Measurements from ENCODE around the gene NPAS3.

The NPAS3 gene

GRCh38 chr14:33347796-33348195, 409.1 kb downstream of the NPAS3 start:
- DNase-seq (ENCODE audit: low read depth, low spot score): no peak
- no peak overlapping the region for H3K4me3 ChIP-seq (ENCODE audit: low read length)

GRCh38 chr14:33348510-33348909, 409.8 kb downstream of the NPAS3 start:
- no peak for DNase-seq (ENCODE audit: low read depth, low spot score)
- H3K4me3 ChIP-seq (ENCODE audit: low read length): no peak overlapping the region

- DNase-seq (ENCODE audit: low read depth, low spot score): no peak
- H3K4me3 ChIP-seq (ENCODE audit: low read length): no peak overlapping the region
Observed at GRCh38 chr14:33349871-33350270, 411.2 kb downstream of the NPAS3 start.

- no peak for DNase-seq (ENCODE audit: low read depth, low spot score)
- no peak overlapping the region for H3K4me3 ChIP-seq (ENCODE audit: low read length)
Observed at GRCh38 chr14:33350366-33350990, 411.8 kb downstream of the NPAS3 start.

GRCh38 chr14:33352821-33353220, 414.1 kb downstream of the NPAS3 start:
- H3K4me3 ChIP-seq (ENCODE audit: low read length): no peak overlapping the region
- DNase-seq (ENCODE audit: low read depth, low spot score): no peak

GRCh38 chr14:33356181-33356580, 417.5 kb downstream of the NPAS3 start:
- DNase-seq (ENCODE audit: low read depth, low spot score): no peak
- no peak overlapping the region for H3K4me3 ChIP-seq (ENCODE audit: low read length)

- DNase-seq (ENCODE audit: low read depth, low spot score): no peak
Observed at GRCh38 chr14:33357225-33358010, 418.7 kb downstream of the NPAS3 start.

GRCh38 chr14:33359288-33359881, 420.7 kb downstream of the NPAS3 start:
- DNase-seq (ENCODE audit: low read depth, low spot score): no peak

More at GRCh38 chr14:33357225-33358010, 418.7 kb downstream of the NPAS3 start:
- H3K4me3 ChIP-seq (ENCODE audit: low read length): no peak overlapping the region

GRCh38 chr14:33362934-33363333, 424.3 kb downstream of the NPAS3 start:
- no peak overlapping the region for H3K4me3 ChIP-seq (ENCODE audit: low read length)
- no peak for DNase-seq (ENCODE audit: low read depth, low spot score)

More at GRCh38 chr14:33359288-33359881, 420.7 kb downstream of the NPAS3 start:
- no peak overlapping the region for H3K4me3 ChIP-seq (ENCODE audit: low read length)

- DNase-seq (ENCODE audit: low read depth, low spot score): no peak
- H3K4me3 ChIP-seq (ENCODE audit: low read length): no peak overlapping the region
Observed at GRCh38 chr14:33363682-33364081, 425.0 kb downstream of the NPAS3 start.

GRCh38 chr14:33364466-33364865, 425.8 kb downstream of the NPAS3 start:
- no peak for DNase-seq (ENCODE audit: low read depth, low spot score)
- no peak overlapping the region for H3K4me3 ChIP-seq (ENCODE audit: low read length)

- no peak for DNase-seq (ENCODE audit: low read depth, low spot score)
- no peak overlapping the region for H3K4me3 ChIP-seq (ENCODE audit: low read length)
Observed at GRCh38 chr14:33369041-33369440, 430.4 kb downstream of the NPAS3 start.

GRCh38 chr14:33369972-33370371, 431.3 kb downstream of the NPAS3 start:
- no peak for DNase-seq (ENCODE audit: low read depth, low spot score)
- H3K4me3 ChIP-seq (ENCODE audit: low read length): no peak overlapping the region

GRCh38 chr14:33370426-33370825, 431.7 kb downstream of the NPAS3 start:
- H3K4me3 ChIP-seq (ENCODE audit: low read length): no peak overlapping the region

GRCh38 chr14:33375196-33375595, 436.5 kb downstream of the NPAS3 start:
- no peak overlapping the region for H3K4me3 ChIP-seq (ENCODE audit: low read length)

More at GRCh38 chr14:33370426-33370825, 431.7 kb downstream of the NPAS3 start:
- no peak for DNase-seq (ENCODE audit: low read depth, low spot score)

GRCh38 chr14:33375786-33376185, 437.1 kb downstream of the NPAS3 start:
- no peak for DNase-seq (ENCODE audit: low read depth, low spot score)
- no peak overlapping the region for H3K4me3 ChIP-seq (ENCODE audit: low read length)

More at GRCh38 chr14:33375196-33375595, 436.5 kb downstream of the NPAS3 start:
- no peak for DNase-seq (ENCODE audit: low read depth, low spot score)

GRCh38 chr14:33376510-33376909, 437.8 kb downstream of the NPAS3 start:
- no peak for DNase-seq (ENCODE audit: low read depth, low spot score)
- H3K4me3 ChIP-seq (ENCODE audit: low read length): no peak overlapping the region

- no peak for DNase-seq (ENCODE audit: low read depth, low spot score)
- H3K4me3 ChIP-seq (ENCODE audit: low read length): no peak overlapping the region
Observed at GRCh38 chr14:33377596-33378390, 439.1 kb downstream of the NPAS3 start.

- no peak for DNase-seq (ENCODE audit: low read depth, low spot score)
- H3K4me3 ChIP-seq (ENCODE audit: low read length): no peak overlapping the region
Observed at GRCh38 chr14:33381717-33382116, 443.0 kb downstream of the NPAS3 start.

Measured in Jurkat, Clone E6-1 (cell line).